KMS-11 (cell line): ENCODE measurements around the gene UNCX.
"Not testable (repeated sequence)": the region's sequence is repeated elsewhere in the genome, so short reads cannot be mapped to it uniquely, and the experiment has no call there.

Experiments
- H2AFZ ChIP-seq: fragments of 200-600 bp; sonication (generic); 2 replicates; pipeline ENCODE4 v1.6.1; 2016; ENCODE audit warnings: antibody characterized with exemption, mixed run types, low read depth
- H3K27ac ChIP-seq: fragments of 200-600 bp; sonication (generic); 2 replicates; pipeline ENCODE4 v1.6.1; 2016; ENCODE audit warnings: mild to moderate bottlenecking, mixed run types
- H3K27me3 ChIP-seq: fragments of 200-600 bp; sonication (generic); 2 replicates; pipeline ENCODE4 v1.6.1; 2017; ENCODE audit warnings: mild to moderate bottlenecking, low read depth, mixed run types, moderate library complexity; ENCODE audit not compliant: insufficient read depth
- H3K36me3 ChIP-seq: fragments of 200-600 bp; sonication (generic); 2 replicates; pipeline ENCODE4 v1.6.1; 2017; ENCODE audit warnings: mild to moderate bottlenecking, mixed run types; ENCODE audit not compliant: insufficient read depth
- H3K4me1 ChIP-seq: fragments of 200-600 bp; sonication (generic); 2 replicates; pipeline ENCODE4 v1.6.1; 2016; ENCODE audit warnings: mild to moderate bottlenecking, low read depth, mixed run types; ENCODE audit not compliant: poor library complexity, severe bottlenecking
- H3K4me2 ChIP-seq: fragments of 200-600 bp; sonication (generic); 2 replicates; pipeline ENCODE4 v1.7.0; 2016; ENCODE audit warnings: mild to moderate bottlenecking, mixed run types
- H3K4me3 ChIP-seq: fragments of 200-600 bp; sonication (generic); IDR thresholded peaks from 2 replicates; pipeline ENCODE4 v1.6.1; 2017; ENCODE audit warnings: low read depth, low read length, mixed read lengths; ENCODE audit not compliant: insufficient read depth
- H3K79me2 ChIP-seq: fragments of 200-600 bp; sonication (generic); 2 replicates; pipeline ENCODE4 v1.6.1; 2016; ENCODE audit warnings: low read depth, mixed run types; ENCODE audit not compliant: insufficient read depth
- H3K9ac ChIP-seq: fragments of 200-600 bp; sonication (generic); 2 replicates; pipeline ENCODE4 v1.6.1; 2016; ENCODE audit warnings: mild to moderate bottlenecking, mixed run types
- H4K20me1 ChIP-seq: fragments of 200-600 bp; sonication (generic); 2 replicates; pipeline ENCODE4 v1.6.1; 2016; ENCODE audit warnings: mild to moderate bottlenecking, mixed run types; ENCODE audit not compliant: insufficient read depth
- TF ChIP-seq, protein P1 (sequence below): fragments of 200-600 bp; sonication (generic); conservative IDR thresholded peaks from 2 replicates; pipeline ENCODE4 v1.6.1; 2017; ENCODE audit warnings: low read depth, mild to moderate bottlenecking, antibody characterized with exemption, low read length, moderate library complexity, mixed read lengths

Gene UNCX

DNA sequence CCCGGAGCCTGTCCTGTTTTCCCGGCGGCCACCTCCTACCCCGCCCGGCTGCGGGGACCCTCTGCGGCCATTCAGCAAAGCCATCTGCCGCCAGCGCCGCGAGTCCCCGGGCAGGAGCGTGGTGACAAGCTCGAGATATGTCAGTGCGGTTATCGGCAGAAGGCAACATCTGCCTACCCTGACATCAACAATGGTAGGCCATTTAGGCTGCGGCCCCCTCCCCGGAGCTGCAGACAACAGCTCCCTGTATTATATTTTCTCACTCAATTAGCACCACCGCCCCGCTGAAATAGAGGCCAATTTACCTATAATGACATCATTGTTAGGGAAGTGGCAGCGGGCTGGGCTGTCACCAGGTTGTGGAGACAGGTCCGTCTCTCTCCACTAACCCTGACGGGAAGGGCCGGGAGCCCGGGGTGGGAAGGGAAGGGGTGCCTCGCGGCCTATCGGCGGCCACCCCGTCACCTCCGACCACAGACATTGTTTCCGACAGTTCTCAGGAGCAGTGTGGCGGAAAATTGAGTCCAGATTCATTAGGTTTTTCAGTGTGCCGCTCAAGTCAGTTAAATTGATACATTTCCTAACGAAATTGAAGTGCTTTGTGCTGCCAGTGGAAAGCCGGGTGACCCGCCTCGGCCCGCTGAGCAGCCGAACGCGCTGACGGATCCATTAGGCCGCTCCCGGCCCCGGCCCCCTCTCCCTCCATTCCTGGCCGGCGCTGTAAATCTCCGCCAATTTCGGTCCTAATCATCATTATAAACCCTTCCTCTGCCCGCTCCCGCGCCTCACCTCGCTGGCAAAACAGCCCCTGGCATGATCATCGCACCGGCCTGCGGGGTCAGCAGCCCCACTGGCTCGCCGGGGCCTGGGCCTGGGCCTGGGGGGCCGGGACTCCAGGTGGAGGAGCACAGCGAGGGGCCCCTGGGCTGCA lies 43.0 kb downstream of the UNCX start:
- Histone ChIP-seq H3K36me3 (no peaks in the 10 kb centered on the region), H3K27me3 (peaks cover 29% of the 10 kb centered on the region; the same call in 1 of the 2 replicates), H3K4me2 (no peak overlapping the region), H4K20me1 (no peaks in the 10 kb centered on the region), H3K4me3 (no peak overlapping the region), H3K9ac (no peak overlapping the region), H3K4me1 (no peaks in the 10 kb centered on the region), H3K27ac (no peak overlapping the region), H3K79me2 (no peaks in the 10 kb centered on the region), H2AFZ (no peak overlapping the region)
- TF ChIP-seq, protein P1, sequence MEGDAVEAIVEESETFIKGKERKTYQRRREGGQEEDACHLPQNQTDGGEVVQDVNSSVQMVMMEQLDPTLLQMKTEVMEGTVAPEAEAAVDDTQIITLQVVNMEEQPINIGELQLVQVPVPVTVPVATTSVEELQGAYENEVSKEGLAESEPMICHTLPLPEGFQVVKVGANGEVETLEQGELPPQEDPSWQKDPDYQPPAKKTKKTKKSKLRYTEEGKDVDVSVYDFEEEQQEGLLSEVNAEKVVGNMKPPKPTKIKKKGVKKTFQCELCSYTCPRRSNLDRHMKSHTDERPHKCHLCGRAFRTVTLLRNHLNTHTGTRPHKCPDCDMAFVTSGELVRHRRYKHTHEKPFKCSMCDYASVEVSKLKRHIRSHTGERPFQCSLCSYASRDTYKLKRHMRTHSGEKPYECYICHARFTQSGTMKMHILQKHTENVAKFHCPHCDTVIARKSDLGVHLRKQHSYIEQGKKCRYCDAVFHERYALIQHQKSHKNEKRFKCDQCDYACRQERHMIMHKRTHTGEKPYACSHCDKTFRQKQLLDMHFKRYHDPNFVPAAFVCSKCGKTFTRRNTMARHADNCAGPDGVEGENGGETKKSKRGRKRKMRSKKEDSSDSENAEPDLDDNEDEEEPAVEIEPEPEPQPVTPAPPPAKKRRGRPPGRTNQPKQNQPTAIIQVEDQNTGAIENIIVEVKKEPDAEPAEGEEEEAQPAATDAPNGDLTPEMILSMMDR = no peak

DNA sequence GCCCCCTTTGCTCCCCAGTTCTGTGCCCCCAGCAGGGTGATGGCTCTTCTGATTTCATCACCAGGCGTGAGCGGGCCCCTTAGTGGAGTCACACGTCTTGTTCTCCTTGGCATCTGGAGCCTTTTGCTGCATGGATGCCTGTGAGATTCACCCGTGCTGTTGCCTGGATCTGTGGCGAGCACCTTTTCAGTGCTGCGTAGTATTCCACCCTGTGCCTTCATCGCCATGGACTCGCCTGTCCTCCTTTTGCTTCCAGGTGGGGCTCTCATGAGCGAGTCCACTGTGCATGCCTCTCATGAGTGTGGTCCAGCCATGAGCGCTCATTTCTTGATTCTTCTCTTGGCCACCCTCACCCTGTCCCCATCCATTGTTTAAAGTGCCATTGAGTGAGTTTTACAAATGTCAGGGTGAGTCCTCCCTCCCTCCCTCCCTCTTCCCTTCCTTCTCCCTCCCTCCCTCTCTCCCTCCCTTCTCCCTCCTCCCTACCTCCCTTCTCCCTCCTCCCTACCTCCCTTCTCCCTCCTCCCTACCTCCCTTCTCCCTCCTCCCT lies 44.0 kb downstream of the UNCX start:
- Histone ChIP-seq H3K27ac (no peak overlapping the region), H3K4me2 (no peak overlapping the region), H4K20me1 (no peaks in the 10 kb centered on the region), H3K4me3 (no peak overlapping the region), H3K36me3 (no peaks in the 10 kb centered on the region), H3K4me1 (no peaks in the 10 kb centered on the region), H2AFZ (no peak overlapping the region), H3K79me2 (no peaks in the 10 kb centered on the region), H3K27me3 (peaks cover 28% of the 10 kb centered on the region; the same call in 1 of the 2 replicates), H3K9ac (no peak overlapping the region)
- TF ChIP-seq, protein P1 = no peak

DNA sequence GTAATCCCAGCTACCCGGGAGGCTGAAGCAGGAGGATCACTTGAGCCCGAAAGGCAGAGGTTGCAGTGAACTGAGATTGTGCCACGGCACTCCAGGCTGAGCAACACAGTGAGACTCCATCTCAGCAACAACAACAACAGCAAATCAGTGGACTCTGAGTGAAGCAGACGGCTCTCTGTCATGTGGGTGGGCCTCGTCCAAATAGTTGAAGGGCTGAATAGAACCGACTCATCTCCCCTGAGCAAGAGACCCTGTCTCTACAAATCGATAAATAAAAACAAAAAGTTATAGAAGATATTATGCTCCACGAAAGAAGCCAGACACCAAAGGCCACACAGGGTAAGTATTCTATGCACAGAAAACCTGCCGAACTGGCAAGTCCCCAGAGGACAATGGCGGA lies 45.9 kb downstream of the UNCX start:
- Histone ChIP-seq H4K20me1 (no peaks in the 10 kb centered on the region), H3K36me3 (no peaks in the 10 kb centered on the region), H3K4me2 (no peak overlapping the region), H3K9ac (no peak overlapping the region), H3K27me3 (peaks cover 40% of the 10 kb centered on the region), H3K79me2 (no peaks in the 10 kb centered on the region), H3K4me1 (no peaks in the 10 kb centered on the region), H3K27ac (no peak overlapping the region), H3K4me3 (no peak overlapping the region), H2AFZ (no peak overlapping the region)
- TF ChIP-seq, protein P1 = no peak

DNA sequence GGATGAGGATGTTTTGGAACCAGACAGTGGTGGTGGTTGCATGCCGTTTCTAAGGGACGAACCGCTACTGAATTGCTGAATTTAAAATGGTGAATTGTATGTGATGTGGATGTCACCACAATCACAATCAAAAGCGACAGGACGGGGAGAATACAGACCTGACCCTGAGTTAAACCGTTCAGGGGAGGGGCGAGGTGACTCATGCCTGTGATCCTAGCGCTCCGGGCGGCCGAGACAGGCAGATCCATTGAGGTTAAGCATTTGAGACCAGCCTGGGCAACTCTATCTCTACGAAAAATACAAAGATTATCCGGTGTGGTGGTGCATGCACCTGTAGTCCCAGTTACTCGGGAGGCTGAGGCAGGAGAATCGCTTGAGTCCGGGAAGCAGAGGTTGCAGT lies 46.4 kb downstream of the UNCX start:
- TF ChIP-seq, protein P1 = no peak
- Histone ChIP-seq H4K20me1 (no peaks in the 10 kb centered on the region), H3K79me2 (no peaks in the 10 kb centered on the region), H3K27me3 (peaks cover 44% of the 10 kb centered on the region), H2AFZ (no peak overlapping the region), H3K4me1 (no peaks in the 10 kb centered on the region), H3K27ac (no peak overlapping the region), H3K9ac (no peak overlapping the region), H3K4me3 (no peak overlapping the region), H3K4me2 (no peak overlapping the region), H3K36me3 (no peaks in the 10 kb centered on the region)

DNA sequence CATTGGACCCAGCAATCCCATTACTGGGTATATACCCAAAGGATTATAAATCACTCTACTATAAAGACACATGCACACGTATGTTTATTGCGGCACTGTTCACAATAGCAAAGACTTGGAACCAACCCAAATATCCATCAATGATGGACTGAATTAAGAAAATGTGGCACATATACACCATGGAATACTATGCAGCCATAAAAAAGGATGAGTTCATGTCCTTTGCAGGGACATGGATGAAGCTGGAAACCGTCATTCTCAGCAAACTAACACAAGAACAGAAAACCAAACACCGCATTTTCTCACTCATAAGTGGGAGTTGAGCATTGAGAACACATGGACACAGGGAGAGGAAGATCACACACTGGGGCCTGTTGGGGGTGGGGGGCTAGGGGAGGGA lies 47.2 kb downstream of the UNCX start:
- peaks cover 52% of the 10 kb centered on the region for H3K27me3 ChIP-seq

More for the DNA sequence above, 47.2 kb downstream of the UNCX start:
- not testable (repeated sequence) for H3K4me2 ChIP-seq, H3K79me2 ChIP-seq, H2AFZ ChIP-seq, H3K27ac ChIP-seq, H4K20me1 ChIP-seq, H3K9ac ChIP-seq, H3K4me1 ChIP-seq, H3K4me3 ChIP-seq, H3K36me3 ChIP-seq
